GM19240 (cell line): ENCODE measurements around the gene CEP350.

Experiments used
- DNase-seq: peaks from one replicate; pipeline ENCODE4 v3.0.0; 2011; ENCODE audit warnings: low spot score; ENCODE audit not compliant: insufficient read length

The CEP350 gene

DNA sequence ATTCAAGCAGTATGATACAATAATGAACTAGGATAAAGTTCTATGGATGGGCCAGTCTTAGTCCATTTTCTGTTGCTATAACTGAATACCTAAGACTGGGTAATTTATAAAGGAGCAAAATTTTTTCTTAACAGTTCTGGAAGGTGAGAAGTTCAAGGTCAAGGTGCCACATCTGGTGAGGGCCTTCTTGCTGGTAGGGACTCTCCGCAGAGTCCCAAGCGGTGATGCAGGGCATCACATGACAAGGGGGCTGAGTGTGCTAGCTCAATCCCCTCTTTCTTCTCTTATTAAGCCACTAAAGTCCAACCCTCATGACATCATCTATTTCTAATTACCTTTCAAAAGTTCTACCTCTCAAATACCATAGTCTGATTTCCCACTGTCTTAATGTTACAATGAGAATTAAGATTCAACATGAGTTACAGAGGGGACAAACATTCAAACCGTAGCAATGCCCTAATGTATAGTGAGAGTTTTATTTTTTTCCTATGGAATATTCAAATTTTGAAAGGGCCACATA, 107.9 kb downstream of the CEP350 start:
- DNase-seq: no peak

GRCh38 chr1:180065408-180065807, 110.8 kb downstream of the CEP350 start:
- DNase-seq: no peak

DNA sequence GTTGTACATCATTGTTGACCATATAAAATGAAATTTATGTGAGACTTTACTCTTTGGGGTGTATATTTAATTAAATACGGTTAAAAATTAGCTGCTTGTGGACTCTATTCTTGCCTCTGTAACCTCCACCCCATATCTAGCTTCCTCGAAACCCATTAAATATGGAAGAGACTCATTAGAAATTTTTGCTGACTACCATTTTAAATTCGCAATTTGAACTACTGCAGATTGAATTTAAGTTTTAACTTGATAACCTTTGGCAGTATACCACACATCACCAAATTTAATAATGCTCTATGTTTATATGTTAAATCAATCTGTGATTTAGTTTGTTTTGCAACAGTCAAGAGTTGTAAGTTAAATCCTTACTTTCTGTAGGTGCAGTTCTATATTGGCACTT, 111.5 kb downstream of the CEP350 start:
- no peak for DNase-seq

DNA sequence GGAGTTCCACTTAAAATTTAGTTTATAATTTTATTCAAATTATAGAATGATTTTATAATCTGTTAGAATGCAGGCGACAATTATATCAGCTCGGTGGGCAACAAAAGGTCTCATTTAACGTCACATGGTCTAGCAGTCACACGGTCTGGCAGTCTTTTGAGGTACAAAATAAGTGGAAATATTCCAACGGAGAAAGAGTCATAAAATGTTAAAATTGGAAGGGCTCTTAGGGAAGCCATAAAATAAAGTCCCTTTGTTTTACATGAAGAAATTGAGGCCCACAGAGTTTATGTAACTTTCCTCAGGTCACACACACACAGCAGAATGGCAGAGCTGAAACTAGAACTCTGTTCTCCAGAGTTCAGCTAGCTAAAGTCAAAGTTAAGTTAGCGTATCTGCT, 115.7 kb downstream of the CEP350 start:
- no peak for DNase-seq

DNA sequence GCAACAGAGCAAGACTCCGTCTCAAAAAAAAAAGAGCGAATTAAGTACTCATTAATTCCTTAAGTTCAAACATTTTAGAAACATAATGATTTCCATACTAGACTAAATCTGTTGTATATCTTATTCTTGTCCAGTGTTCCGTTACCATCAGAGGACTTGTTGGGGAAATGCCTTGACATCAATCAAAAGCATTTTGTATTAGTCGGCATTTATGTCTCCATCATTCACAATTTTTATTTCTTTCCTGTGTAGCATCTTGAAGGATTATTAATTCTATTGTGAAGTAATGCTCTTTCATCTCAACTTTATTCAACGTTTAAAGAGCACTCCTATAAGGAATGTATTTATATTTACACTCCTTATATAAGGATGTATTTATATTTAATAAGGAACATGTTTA, 117.1 kb downstream of the CEP350 start:
- no peak for DNase-seq

GRCh38 chr1:180080439-180080838, 125.8 kb downstream of the CEP350 start:
- DNase-seq: no peak

DNA sequence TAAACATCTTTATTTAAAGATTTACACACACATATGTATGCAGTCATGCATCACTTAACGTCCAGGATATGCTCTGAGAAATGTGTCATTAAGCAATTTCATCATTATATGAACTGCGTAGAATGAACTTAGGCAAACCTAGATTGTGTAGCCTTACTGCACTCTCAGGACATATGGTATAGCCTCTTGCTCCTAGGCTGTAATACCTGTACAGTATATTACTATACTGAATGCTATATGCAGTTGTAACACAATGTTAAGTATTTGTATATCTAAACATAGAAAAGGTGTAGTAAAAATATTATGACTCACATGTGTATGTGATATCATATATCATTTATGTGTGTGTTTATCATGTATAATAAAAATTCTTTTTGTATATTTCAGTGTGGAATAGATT, 126.9 kb downstream of the CEP350 start:
- DNase-seq: no peak

- DNase-seq: no peak
These were observed 128.6 kb downstream of the CEP350 start for GRCh38 chr1:180083164-180083563.

DNA sequence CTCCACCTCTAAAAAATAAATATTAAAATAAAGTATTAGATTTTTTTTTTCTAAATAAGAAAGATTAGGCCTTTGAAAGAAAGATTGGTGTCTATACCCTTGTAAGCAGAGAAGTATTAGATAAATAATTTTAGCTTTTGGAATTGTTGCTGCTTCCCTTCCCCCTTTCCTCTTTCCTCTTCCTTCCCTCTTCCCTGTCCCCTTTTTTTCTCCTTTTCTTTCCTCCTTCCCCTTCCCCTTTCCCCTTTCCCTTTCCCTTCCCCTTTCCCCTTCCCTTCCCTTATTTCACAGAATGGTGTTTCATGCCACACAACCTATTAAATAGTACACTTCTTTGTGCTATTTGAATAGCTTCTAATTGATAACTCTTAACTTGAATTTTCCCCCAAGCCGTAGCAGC, 130.3 kb downstream of the CEP350 start:
- no peak for DNase-seq

DNA sequence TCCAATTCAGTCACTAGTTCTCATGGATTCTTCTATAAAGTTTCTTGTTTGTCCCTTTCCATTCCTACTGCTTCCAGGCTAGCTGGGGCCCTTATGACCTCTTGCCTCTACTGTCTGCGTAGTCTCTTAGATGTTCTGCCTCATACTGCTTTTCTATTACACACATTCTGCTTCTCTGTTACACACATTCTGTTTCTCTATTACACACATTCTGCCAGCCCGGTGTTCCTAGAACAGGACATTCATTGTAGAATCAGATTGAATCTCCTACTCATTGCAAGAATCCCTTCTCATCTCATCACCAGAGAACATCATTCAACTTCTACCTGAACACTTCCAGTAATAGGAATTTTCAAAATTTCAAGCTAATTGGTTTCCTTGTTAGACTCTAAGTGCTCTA, 130.7 kb downstream of the CEP350 start:
- DNase-seq: no peak

GRCh38 chr1:180092931-180093650, 138.5 kb downstream of the CEP350 start:
- DNase-seq: no peak

GRCh38 chr1:180094705-180095295, 140.2 kb downstream of the CEP350 start:
- no peak for DNase-seq

DNA sequence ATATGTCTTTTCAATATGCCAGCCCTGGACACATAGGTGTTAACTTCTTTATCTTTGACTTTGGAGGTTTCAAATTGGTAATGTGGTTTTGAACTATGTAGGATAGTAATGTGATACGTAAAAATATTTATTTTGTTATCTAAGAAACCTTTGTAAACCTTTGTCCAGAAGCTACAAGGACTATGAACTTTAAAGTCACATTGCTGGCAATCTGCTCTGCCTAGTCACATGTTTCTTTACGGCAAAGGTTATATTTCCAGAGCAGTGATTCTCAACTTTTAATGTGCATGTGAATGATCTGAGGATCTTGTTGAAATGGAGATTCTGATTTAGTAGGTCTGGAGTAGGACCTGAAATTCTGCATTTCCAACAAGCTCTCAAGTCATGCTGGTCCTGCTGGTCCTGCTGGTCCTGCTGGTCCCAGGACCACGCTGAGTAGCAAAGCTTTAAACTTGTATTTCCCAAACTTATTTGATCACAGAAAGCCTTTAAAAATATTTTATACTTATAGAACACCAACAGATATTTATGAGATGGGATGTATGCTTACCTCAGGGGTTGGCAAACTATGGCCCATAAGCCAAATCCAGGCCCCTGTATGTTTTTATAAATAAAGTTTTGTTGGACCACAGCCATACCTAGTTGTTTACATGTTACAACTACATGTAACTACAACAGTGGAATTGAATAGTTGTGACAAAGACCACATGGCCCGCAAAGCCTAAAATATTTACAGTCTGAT, 142.1 kb downstream of the CEP350 start:
- no peak for DNase-seq

DNA sequence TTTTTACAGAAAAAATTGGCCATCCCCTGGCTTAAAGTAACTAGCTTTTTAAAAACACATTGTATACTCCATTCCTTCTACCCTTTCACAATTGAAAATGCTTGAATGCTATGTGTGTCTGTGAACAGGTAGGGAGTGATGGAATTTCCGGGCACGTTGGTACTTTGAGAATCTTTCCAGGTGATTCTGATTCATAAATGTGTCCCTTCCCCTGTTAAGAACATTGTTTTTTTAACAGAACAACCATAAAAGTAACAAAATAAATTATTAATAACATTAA, 142.7 kb downstream of the CEP350 start:
- DNase-seq: no peak

DNA sequence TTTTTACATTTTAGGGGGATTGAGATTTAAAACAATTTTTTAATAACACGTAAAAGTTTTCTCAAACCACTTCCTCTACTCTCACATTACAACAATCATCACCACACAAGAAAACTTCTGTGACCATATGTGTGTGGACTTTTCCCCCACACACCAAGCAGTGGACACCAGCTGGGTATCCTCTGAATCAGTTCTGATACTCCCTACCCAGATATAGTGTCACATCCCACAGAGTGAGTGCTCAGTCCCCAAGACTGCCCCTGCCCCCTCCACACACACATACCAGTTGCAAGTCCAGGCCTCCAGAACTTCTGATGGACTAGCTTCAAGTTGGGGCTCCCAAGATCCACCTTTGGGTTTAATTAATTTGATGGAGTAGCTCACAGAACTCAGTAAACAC, 146.8 kb downstream of the CEP350 start:
- DNase-seq: no peak

- no peak for DNase-seq
These were observed 149.2 kb downstream of the CEP350 start for GRCh38 chr1:180103819-180104218.

DNA sequence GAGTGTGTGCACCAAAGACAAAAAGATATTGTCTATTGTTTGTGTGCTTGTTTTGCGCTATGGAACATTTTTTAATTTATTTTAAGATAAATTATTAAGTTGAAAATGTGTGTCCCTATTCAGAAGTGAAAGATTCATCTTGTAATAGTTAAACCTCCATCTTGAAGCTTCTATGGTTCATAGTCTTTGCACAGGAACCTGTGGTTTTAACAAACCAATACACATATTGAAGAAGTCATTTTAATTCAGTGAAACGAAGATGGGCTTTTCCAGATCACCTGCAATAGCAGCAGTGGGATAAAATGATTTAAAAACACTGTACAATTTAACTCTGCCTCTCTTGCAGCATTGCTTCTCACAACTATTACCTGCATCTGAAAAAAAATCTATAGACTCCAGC, 157.5 kb downstream of the CEP350 start:
- DNase-seq: no peak

DNA sequence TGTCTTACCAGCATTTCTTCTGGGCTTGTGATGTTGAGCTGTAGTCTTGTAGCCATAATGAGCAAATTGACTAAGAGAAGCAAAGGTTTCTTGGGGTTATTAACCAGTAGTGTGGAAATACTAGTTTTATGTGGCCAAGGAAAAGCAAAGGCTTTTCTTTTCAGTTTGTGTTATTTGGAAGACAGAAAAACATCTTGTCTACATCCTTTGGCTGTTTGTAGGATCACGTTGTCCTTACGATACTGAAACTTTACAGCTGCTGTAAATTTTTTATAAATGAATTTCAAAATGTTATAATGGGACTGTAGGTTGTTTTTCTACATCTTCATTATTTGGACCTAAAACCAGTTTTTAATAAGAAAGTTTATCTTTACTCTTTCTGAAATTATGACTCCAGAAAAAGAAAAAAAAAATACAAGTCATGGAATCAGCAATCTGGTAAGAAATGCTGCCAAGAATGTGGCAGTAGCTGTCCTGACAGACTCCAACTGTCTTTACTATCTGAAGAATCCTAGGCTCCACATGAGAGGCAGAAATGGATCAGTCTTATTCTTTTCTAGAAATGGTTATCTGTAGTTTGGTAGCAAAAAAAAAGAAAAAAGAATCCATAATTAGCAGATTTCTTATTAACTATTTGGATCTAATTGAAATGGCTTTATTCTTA, 158.5 kb downstream of the CEP350 start:
- DNase-seq: no peak

DNA sequence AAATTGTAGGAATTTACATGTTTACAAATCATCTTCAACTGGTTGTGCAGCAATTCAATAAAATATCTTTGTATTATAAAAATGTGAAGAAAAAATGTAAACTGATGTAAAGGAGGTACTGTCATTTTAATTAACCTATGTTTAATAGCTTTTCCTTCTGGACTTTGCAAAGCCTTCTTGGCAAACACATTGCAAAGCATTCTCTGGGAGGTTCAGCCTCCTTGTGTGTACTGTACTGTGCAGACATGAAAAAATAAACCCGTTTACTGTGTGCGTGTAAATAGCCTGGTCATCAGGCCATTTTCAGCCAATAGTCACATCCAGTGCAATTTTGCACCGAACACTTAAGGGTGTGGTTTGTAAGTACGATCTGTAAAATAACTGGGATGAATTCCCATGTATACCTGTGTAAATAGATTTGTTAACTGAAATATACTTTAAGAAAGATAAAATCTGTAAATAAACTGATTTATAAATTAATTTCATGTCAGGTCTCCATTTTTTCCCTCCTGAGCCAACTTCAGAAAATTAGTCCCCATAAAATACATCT, 159.9 kb downstream of the CEP350 start:
- DNase-seq: no peak

GRCh38 chr1:180116964-180117763, 162.6 kb downstream of the CEP350 start:
- DNase-seq: no peak

DNA sequence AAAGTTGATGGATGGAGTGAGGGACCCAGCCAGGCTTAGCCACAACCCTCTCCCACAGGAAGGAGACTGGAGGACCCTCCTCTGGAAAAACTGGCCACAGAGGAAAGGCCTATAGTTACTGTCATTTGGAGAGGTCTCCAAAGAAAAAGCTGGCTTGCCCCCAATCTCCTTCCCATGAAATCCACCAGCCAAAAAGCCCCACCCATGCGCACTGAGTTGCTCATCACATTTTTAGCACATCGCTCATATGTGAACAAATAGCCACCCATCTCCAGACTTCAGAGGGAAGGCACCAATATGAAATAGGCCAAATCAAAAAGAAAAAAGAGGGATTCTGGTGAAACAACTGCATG, 163.1 kb downstream of the CEP350 start:
- DNase-seq: no peak
